NB4 (cell line): Measurements from ENCODE around the gene PDE4B.

Source experiments
- POLR2A ChIP-seq: IDR thresholded peaks from 2 replicates; pipeline ENCODE4 v1.6.1; 2011; ENCODE audit warnings: mild to moderate bottlenecking; ENCODE audit not compliant: insufficient read length; ENCODE audit errors: extremely low read depth
- TF ChIP-seq, protein P1 (sequence below): IDR thresholded peaks from one replicate; pipeline ENCODE4 v1.5.1; 2012; ENCODE audit warnings: low read depth, low read length

DNA sequence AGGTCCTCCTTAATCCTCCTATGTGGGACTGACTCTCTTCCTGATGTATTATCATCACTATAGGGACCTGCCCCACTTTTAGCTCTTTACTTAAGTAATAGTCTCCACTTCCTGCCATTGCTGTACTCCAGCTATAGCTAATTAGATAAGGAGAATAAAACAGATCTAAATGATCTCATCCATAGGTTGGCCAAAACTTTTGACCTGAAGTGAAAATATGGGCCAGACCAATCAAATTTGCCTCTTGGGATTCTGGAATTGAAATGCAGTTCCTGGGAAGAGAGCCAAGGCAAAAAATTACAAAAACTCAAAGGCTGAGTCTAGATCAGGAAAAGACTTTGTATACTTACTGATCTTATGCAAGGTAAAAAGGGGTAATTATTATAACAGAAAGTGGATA, 36.1 kb upstream of the PDE4B start:
- TF ChIP-seq POLR2A, result no peak
- TF ChIP-seq, protein P1, sequence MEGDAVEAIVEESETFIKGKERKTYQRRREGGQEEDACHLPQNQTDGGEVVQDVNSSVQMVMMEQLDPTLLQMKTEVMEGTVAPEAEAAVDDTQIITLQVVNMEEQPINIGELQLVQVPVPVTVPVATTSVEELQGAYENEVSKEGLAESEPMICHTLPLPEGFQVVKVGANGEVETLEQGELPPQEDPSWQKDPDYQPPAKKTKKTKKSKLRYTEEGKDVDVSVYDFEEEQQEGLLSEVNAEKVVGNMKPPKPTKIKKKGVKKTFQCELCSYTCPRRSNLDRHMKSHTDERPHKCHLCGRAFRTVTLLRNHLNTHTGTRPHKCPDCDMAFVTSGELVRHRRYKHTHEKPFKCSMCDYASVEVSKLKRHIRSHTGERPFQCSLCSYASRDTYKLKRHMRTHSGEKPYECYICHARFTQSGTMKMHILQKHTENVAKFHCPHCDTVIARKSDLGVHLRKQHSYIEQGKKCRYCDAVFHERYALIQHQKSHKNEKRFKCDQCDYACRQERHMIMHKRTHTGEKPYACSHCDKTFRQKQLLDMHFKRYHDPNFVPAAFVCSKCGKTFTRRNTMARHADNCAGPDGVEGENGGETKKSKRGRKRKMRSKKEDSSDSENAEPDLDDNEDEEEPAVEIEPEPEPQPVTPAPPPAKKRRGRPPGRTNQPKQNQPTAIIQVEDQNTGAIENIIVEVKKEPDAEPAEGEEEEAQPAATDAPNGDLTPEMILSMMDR, result no peak
